ENCODE data around the gene PAIP1.

GRCh38 chr5:43602461-43603343, 45.8 kb upstream of the PAIP1 start, which contains the start of gene NNT:
- TF ChIP-seq TAF1 (IDR thresholded peaks at IDR 0.05; ENCODE audit: low read depth) (peak; percentile 45; the same call in 1 of the 2 replicates), YY1 (IDR thresholded peaks at IDR 0.05; ENCODE audit: low read depth) (no peak)

Measured in Ishikawa (cell line).